ENCODE results near the gene PLEKHM1. TPM values are rescaled to one million over a fixed set of nuclear protein-coding genes. Genes with fewer than 3 reads are reported as not detected.

The PLEKHM1 gene
- total and polyA plus RNA-seq, 9 donors: 13.0 to 38.4 (median 33.5) TPM

GRCh38 chr17:45430006-45430737, 60.3 kb downstream of the PLEKHM1 start:
- TF ChIP-seq EP300 (IDR thresholded peaks at IDR 0.05) (no peak), CTCF (IDR thresholded peaks at IDR 0.05) (no peak), POLR2A (IDR thresholded peaks at IDR 0.05) (no peak)
- 9 to 19% (median 16%) methylated on average over 44 to 68 of the region's 68 CpGs for WGBS, 3 donors
- Histone ChIP-seq H3K27ac (no peak overlapping the region), H3K36me3 (no peaks in the 10 kb centered on the region), H3K27me3 (no peaks in the 10 kb centered on the region), H3K4me1 (ENCODE audit: insufficient read depth) (peaks cover 4% of the 10 kb centered on the region), H3K9me3 (no peaks in the 10 kb centered on the region), H3K4me3 (no peak overlapping the region)
- intact Hi-C loops (cut with DNase I): no loop called here
- no peak for DNase-seq

GRCh38 chr17:45429339-45430005, 61.0 kb downstream of the PLEKHM1 start:
- intact Hi-C loops (cut with DNase I): no loop called here
- no peaks in the 10 kb centered on the region for H3K27me3 ChIP-seq
- no peak for DNase-seq
- peaks cover 4% of the 10 kb centered on the region for H3K4me1 ChIP-seq (ENCODE audit: insufficient read depth)
- no peak overlapping the region for H3K4me3 ChIP-seq
- no peaks in the 10 kb centered on the region for H3K9me3 ChIP-seq
- H3K27ac ChIP-seq: no peak overlapping the region
- TF ChIP-seq POLR2A (IDR thresholded peaks at IDR 0.05): no peak
- no peak for TF ChIP-seq CTCF (IDR thresholded peaks at IDR 0.05)
- TF ChIP-seq EP300 (IDR thresholded peaks at IDR 0.05): no peak
- no peaks in the 10 kb centered on the region for H3K36me3 ChIP-seq
- 10 to 12% (median 11%) methylated on average over 16 to 82 of the region's 82 CpGs for WGBS, 3 donors

GRCh38 chr17:45428931-45429338, 61.6 kb downstream of the PLEKHM1 start:
- Histone ChIP-seq H3K27ac (no peak overlapping the region), H3K9me3 (no peaks in the 10 kb centered on the region), H3K4me1 (ENCODE audit: insufficient read depth) (peaks cover 4% of the 10 kb centered on the region), H3K36me3 (no peaks in the 10 kb centered on the region), H3K4me3 (no peak overlapping the region), H3K27me3 (no peaks in the 10 kb centered on the region)
- intact Hi-C loops (cut with DNase I): no loop called here
- no peak for DNase-seq
- TF ChIP-seq CTCF (IDR thresholded peaks at IDR 0.05) (no peak), POLR2A (IDR thresholded peaks at IDR 0.05) (no peak), EP300 (IDR thresholded peaks at IDR 0.05) (no peak)
- WGBS, 3 donors: 10 to 19% (median 12%) methylated on average over 15 of the region's 15 CpGs

GRCh38 chr17:45428050-45428617, 62.4 kb downstream of the PLEKHM1 start:
- 1 to 7% (median 3%) methylated on average over 26 of the region's 26 CpGs for WGBS, 3 donors
- Histone ChIP-seq H3K4me1 (ENCODE audit: insufficient read depth) (peaks cover 4% of the 10 kb centered on the region), H3K36me3 (no peaks in the 10 kb centered on the region), H3K9me3 (no peaks in the 10 kb centered on the region), H3K27me3 (no peaks in the 10 kb centered on the region), H3K4me3 (no peak overlapping the region), H3K27ac (no peak overlapping the region)
- no peak for TF ChIP-seq EP300 (IDR thresholded peaks at IDR 0.05)
- TF ChIP-seq CTCF (IDR thresholded peaks at IDR 0.05): peak; percentile 65 to 78 (median 73)
- TF ChIP-seq POLR2A (IDR thresholded peaks at IDR 0.05): no peak
- DNase-seq: peak; percentile 44 to 78 (median 55)
- intact Hi-C loops (cut with DNase I): no loop called here
